ENCODE data around the gene TTYH3.

DNA sequence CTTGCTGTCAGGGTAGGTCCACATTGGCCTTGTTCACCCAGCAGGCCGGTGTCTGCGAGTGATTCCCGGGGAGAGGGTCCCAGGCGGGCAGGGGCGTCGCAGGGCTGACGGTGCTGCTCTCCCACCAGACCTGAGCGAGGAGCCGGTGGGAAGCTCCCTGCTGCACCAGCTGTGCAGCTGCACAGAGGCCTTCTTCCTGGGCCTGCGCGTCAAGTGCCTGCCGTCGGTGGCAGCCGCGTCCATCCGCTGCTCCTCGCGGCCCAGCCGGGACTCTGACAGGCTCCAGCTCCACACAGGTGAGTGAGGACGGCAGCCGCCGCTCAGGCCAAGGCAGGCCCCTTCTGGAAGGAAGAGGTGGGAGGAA, 70.8 kb downstream of the TTYH3 start:
- TF ChIP-seq, protein P1, sequence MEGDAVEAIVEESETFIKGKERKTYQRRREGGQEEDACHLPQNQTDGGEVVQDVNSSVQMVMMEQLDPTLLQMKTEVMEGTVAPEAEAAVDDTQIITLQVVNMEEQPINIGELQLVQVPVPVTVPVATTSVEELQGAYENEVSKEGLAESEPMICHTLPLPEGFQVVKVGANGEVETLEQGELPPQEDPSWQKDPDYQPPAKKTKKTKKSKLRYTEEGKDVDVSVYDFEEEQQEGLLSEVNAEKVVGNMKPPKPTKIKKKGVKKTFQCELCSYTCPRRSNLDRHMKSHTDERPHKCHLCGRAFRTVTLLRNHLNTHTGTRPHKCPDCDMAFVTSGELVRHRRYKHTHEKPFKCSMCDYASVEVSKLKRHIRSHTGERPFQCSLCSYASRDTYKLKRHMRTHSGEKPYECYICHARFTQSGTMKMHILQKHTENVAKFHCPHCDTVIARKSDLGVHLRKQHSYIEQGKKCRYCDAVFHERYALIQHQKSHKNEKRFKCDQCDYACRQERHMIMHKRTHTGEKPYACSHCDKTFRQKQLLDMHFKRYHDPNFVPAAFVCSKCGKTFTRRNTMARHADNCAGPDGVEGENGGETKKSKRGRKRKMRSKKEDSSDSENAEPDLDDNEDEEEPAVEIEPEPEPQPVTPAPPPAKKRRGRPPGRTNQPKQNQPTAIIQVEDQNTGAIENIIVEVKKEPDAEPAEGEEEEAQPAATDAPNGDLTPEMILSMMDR (IDR thresholded peaks at IDR 0.05 in 2 of 3, conservative IDR thresholded peaks at IDR 0.05 in 1 of 3; ENCODE audit: insufficient read depth in 2 of 3, low read depth in 1 of 3, low read length in 3 of 3) = no peak
- TF ChIP-seq, protein P2, sequence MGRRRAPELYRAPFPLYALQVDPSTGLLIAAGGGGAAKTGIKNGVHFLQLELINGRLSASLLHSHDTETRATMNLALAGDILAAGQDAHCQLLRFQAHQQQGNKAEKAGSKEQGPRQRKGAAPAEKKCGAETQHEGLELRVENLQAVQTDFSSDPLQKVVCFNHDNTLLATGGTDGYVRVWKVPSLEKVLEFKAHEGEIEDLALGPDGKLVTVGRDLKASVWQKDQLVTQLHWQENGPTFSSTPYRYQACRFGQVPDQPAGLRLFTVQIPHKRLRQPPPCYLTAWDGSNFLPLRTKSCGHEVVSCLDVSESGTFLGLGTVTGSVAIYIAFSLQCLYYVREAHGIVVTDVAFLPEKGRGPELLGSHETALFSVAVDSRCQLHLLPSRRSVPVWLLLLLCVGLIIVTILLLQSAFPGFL (CRISPR knock-in tag; IDR thresholded peaks at IDR 0.05) = no peak
- no peak for TF ChIP-seq EZH2 (IDR thresholded peaks at IDR 0.05; ENCODE audit: borderline replicate concordance, low read depth, low read length)
- no peak for TF ChIP-seq FOXA3 (CRISPR knock-in tag; conservative IDR thresholded peaks at IDR 0.05 in 1 of 2, IDR thresholded peaks at IDR 0.05 in 1 of 2)
- TF ChIP-seq, protein P3, sequence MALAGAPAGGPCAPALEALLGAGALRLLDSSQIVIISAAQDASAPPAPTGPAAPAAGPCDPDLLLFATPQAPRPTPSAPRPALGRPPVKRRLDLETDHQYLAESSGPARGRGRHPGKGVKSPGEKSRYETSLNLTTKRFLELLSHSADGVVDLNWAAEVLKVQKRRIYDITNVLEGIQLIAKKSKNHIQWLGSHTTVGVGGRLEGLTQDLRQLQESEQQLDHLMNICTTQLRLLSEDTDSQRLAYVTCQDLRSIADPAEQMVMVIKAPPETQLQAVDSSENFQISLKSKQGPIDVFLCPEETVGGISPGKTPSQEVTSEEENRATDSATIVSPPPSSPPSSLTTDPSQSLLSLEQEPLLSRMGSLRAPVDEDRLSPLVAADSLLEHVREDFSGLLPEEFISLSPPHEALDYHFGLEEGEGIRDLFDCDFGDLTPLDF (CRISPR knock-in tag; IDR thresholded peaks at IDR 0.05) = no peak
- no peak for TF ChIP-seq ZFP1 (CRISPR knock-in tag; IDR thresholded peaks at IDR 0.05)
- TF ChIP-seq, protein P4, sequence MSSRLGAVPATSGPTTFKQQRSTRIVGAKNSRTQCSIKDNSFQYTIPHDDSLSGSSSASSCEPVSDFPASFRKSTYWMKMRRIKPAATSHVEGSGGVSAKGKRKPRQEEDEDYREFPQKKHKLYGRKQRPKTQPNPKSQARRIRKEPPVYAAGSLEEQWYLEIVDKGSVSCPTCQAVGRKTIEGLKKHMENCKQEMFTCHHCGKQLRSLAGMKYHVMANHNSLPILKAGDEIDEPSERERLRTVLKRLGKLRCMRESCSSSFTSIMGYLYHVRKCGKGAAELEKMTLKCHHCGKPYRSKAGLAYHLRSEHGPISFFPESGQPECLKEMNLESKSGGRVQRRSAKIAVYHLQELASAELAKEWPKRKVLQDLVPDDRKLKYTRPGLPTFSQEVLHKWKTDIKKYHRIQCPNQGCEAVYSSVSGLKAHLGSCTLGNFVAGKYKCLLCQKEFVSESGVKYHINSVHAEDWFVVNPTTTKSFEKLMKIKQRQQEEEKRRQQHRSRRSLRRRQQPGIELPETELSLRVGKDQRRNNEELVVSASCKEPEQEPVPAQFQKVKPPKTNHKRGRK (tag; IDR thresholded peaks at IDR 0.05) = no peak
- TF ChIP-seq CXXC5 (CRISPR knock-in tag; IDR thresholded peaks at IDR 0.05) = no peak
- TF ChIP-seq, protein P5, sequence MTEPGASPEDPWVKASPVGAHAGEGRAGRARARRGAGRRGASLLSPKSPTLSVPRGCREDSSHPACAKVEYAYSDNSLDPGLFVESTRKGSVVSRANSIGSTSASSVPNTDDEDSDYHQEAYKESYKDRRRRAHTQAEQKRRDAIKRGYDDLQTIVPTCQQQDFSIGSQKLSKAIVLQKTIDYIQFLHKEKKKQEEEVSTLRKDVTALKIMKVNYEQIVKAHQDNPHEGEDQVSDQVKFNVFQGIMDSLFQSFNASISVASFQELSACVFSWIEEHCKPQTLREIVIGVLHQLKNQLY (CRISPR knock-in tag; conservative IDR thresholded peaks at IDR 0.05) = no peak
- TF ChIP-seq ILK (tag; IDR thresholded peaks at IDR 0.05; ENCODE audit: borderline replicate concordance, low read depth) = no peak
- no peak for TF ChIP-seq ZNF507 (tag; conservative IDR thresholded peaks at IDR 0.05)
- TF ChIP-seq CCAR2 (IDR thresholded peaks at IDR 0.05; ENCODE audit: low read depth, low read length) = no peak
- no peak for TF ChIP-seq SRSF9 (IDR thresholded peaks at IDR 0.05; ENCODE audit: borderline replicate concordance, low read depth, low read length)
